IMR-90 (cell line): ENCODE results near the gene RRP8. TPM values are rescaled to one million over a fixed set of nuclear protein-coding genes. Genes with fewer than 3 reads are reported as not detected.

ENCODE experiments used
- ATAC-seq: fragments of 200-7000 bp; cut with Tn5 transposase; 2 replicates; pipeline ENCODE4 v1.9.1; 2020; ENCODE audit warnings: low read depth, mild to moderate bottlenecking, moderate library complexity
- BruUV-seq: library from RNA; stranded (reverse); fragments of 400-500 nt; replicated peaks from 2 replicates; lab custom pipeline; 2021; lab: Mats Ljungman, UMichigan
- CTCF ChIA-PET: fragments of 300-600 bp; formaldehyde crosslinking; extraction: SDS; loops from one replicate; lab custom pipeline; 2021; ENCODE audit warnings: antibody characterized with exemption; lab: Yijun Ruan, JAX
- POLR2A ChIA-PET: fragments of 300-600 bp; sonication (Branson Sonifier 250); formaldehyde crosslinking; loops from one replicate; lab custom pipeline; 2022; ENCODE audit warnings: antibody characterized with exemption; ENCODE audit not compliant: unreplicated experiment; lab: Charles Lee
- DNase-seq: peaks from one replicate; pipeline ENCODE4 v3.0.0; 2013
- H2AFZ ChIP-seq: replicated peaks from 2 replicates; pipeline ENCODE3; 2013; ENCODE audit warnings: low read length, mild to moderate bottlenecking; ENCODE audit not compliant: poor library complexity
- H2AK5ac ChIP-seq: 2 replicates; pipeline ENCODE4 v1.6.1; 2013; ENCODE audit warnings: low read depth, low read length, inconsistent platforms
- H2AK9ac ChIP-seq: replicated peaks from 2 replicates; pipeline ENCODE3; 2013; ENCODE audit warnings: mild to moderate bottlenecking, low read depth, low read length, moderate library complexity; ENCODE audit not compliant: poor library complexity
- H2BK120ac ChIP-seq: 2 replicates; pipeline ENCODE4 v1.6.1; 2013; ENCODE audit warnings: low read depth, low read length, inconsistent platforms
- H2BK15ac ChIP-seq: 3 replicates; pipeline ENCODE4 v1.6.1; 2013; ENCODE audit warnings: low read depth, low read length, inconsistent platforms
- H2BK20ac ChIP-seq: 2 replicates; pipeline ENCODE4 v1.6.1; 2013; ENCODE audit warnings: low read depth, mild to moderate bottlenecking, inconsistent platforms, low read length, moderate library complexity
- H2BK5ac ChIP-seq: 2 replicates; pipeline ENCODE4 v1.6.1; 2013; ENCODE audit warnings: mild to moderate bottlenecking, low read depth, low read length, inconsistent platforms; ENCODE audit not compliant: poor library complexity, severe bottlenecking
- H3K14ac ChIP-seq: replicated peaks from 2 replicates; pipeline ENCODE4 v1.6.1; 2013; ENCODE audit warnings: low read depth, low read length, inconsistent platforms
- H3K18ac ChIP-seq: 2 replicates; pipeline ENCODE4 v1.6.1; 2013; ENCODE audit warnings: low read depth, low read length, control low read depth
- H3K23ac ChIP-seq: 2 replicates; pipeline ENCODE4 v1.6.1; 2013; ENCODE audit warnings: low read depth, low read length, inconsistent platforms
- H3K27ac ChIP-seq: 2 replicates; pipeline ENCODE4 v1.5.1; 2013; ENCODE audit warnings: mild to moderate bottlenecking, control low read depth, low read length; ENCODE audit not compliant: insufficient read depth
- H3K27me3 ChIP-seq: 2 replicates; pipeline ENCODE4 v1.6.1; 2013; ENCODE audit warnings: low read length; ENCODE audit not compliant: control insufficient read depth, insufficient read depth
- H3K36me3 ChIP-seq: 2 replicates; pipeline ENCODE4 v1.6.1; 2013; ENCODE audit warnings: low read length, mixed read lengths; ENCODE audit not compliant: control insufficient read depth, insufficient read depth
- H3K4ac ChIP-seq: 2 replicates; pipeline ENCODE4 v1.6.1; 2013; ENCODE audit warnings: low read depth, low read length, inconsistent platforms
- H3K4me1 ChIP-seq: 2 replicates; pipeline ENCODE4 v1.6.1; 2013; ENCODE audit warnings: low read length, mixed read lengths; ENCODE audit not compliant: control insufficient read depth, insufficient read depth
- H3K4me2 ChIP-seq: 2 replicates; pipeline ENCODE4 v1.6.1; 2013; ENCODE audit warnings: low read depth, mild to moderate bottlenecking, control low read depth, low read length, moderate library complexity
- H3K4me3 ChIP-seq: 2 replicates; pipeline ENCODE4 v1.5.1; 2013; ENCODE audit warnings: low read depth, mild to moderate bottlenecking, control low read depth, low read length, moderate library complexity; ENCODE audit not compliant: insufficient read depth
- H3K56ac ChIP-seq: 2 replicates; pipeline ENCODE4 v1.6.1; 2013; ENCODE audit warnings: low read length, inconsistent platforms; ENCODE audit not compliant: insufficient read depth; ENCODE audit errors: extremely low read depth
- H3K79me1 ChIP-seq, 2 experiments: 2 replicates each; pipeline ENCODE4 v1.6.1; 2013; ENCODE audit warnings: low read length in 2 of 2, inconsistent platforms in 1 of 2, low read depth in 1 of 2
- H3K9ac ChIP-seq: 2 replicates; pipeline ENCODE4 v1.6.1; 2013; ENCODE audit warnings: low read depth, low read length, control low read depth
- H3K9me1 ChIP-seq: 2 replicates; pipeline ENCODE4 v1.6.1; 2013; ENCODE audit warnings: low read length, inconsistent platforms; ENCODE audit not compliant: insufficient read depth
- H3K9me3 ChIP-seq: 2 replicates; pipeline ENCODE4 v1.6.1; 2013; ENCODE audit warnings: low read length; ENCODE audit not compliant: control insufficient read depth, insufficient read depth
- H4K20me1 ChIP-seq: 2 replicates; pipeline ENCODE4 v1.6.1; 2013; ENCODE audit warnings: low read length, inconsistent platforms; ENCODE audit not compliant: insufficient read depth
- H4K5ac ChIP-seq: 2 replicates; pipeline ENCODE4 v1.6.1; 2013; ENCODE audit warnings: mild to moderate bottlenecking, low read depth, low read length, control low read depth
- H4K8ac ChIP-seq, 2 experiments: 2 replicates each; pipeline ENCODE4 v1.6.1; 2013; ENCODE audit warnings: low read depth in 2 of 2, low read length in 2 of 2, control low read depth in 1 of 2, inconsistent platforms in 1 of 2
- H4K91ac ChIP-seq: 2 replicates; pipeline ENCODE4 v1.6.1; 2013; ENCODE audit warnings: low read depth, low read length, inconsistent platforms; ENCODE audit not compliant: insufficient read depth
- BHLHE40 ChIP-seq: fragments of 150-350 bp; IDR thresholded peaks from 2 replicates; pipeline ENCODE4 v1.6.1; 2016; ENCODE audit warnings: mild to moderate bottlenecking, low read depth, low read length
- CEBPB ChIP-seq: IDR thresholded peaks from 2 replicates; pipeline ENCODE4 v1.6.1; 2012; ENCODE audit warnings: low read depth, low read length, improper control_type of control experiment
- CHD1 ChIP-seq: IDR thresholded peaks from 2 replicates; pipeline ENCODE4 v1.6.1; 2012; ENCODE audit warnings: low read depth, low read length, improper control_type of control experiment
- CTCF ChIP-seq: conservative IDR thresholded peaks from 2 replicates; pipeline ENCODE4 v1.5.1; 2012; ENCODE audit warnings: mild to moderate bottlenecking, low read depth, low read length, improper control_type of control experiment
- ELK1 ChIP-seq: fragments of 150-350 bp; IDR thresholded peaks from 2 replicates; pipeline ENCODE4 v1.6.1; 2016; ENCODE audit warnings: low read depth, mild to moderate bottlenecking, low read length, moderate library complexity, borderline replicate concordance
- FOS ChIP-seq: fragments of 150-350 bp; IDR thresholded peaks from 2 replicates; pipeline ENCODE4 v1.6.1; 2016; ENCODE audit warnings: low read depth, low read length
- MXI1 ChIP-seq: IDR thresholded peaks from 2 replicates; pipeline ENCODE4 v1.6.1; 2012; ENCODE audit warnings: low read depth, mild to moderate bottlenecking, low read length, moderate library complexity, borderline replicate concordance
- NFE2L2 ChIP-seq: fragments of 150-350 bp; IDR thresholded peaks from 2 replicates; pipeline ENCODE4 v1.6.1; 2016; ENCODE audit warnings: low read depth, mild to moderate bottlenecking, low read length
- POLR2A ChIP-seq: IDR thresholded peaks from 2 replicates; pipeline ENCODE4 v1.6.1; 2012; ENCODE audit warnings: mild to moderate bottlenecking, low read depth, low read length
- RAD21 ChIP-seq: IDR thresholded peaks from 2 replicates; pipeline ENCODE4 v1.6.1; 2012; ENCODE audit warnings: low read length, improper control_type of control experiment
- RCOR1 ChIP-seq: IDR thresholded peaks from 2 replicates; pipeline ENCODE4 v1.6.1; 2012; ENCODE audit warnings: mild to moderate bottlenecking, low read length, improper control_type of control experiment; ENCODE audit not compliant: insufficient replicate concordance
- RFX5 ChIP-seq: IDR thresholded peaks from 2 replicates; pipeline ENCODE4 v1.8.0; 2012; ENCODE audit warnings: low read depth, mild to moderate bottlenecking, low read length, moderate library complexity
- SMC3 ChIP-seq: fragments of 150-350 bp; IDR thresholded peaks from 2 replicates; pipeline ENCODE4 v1.6.1; 2016; ENCODE audit warnings: low read depth, mild to moderate bottlenecking, antibody characterized with exemption, low read length, moderate library complexity
- WGBS, 2 experiments: methylation state at CpG; one replicate each; pipeline versions ENCODE4 v1.1.5 to v1.1.7; 2013; ENCODE audit warnings: missing lambda C conversion rate in 2 of 2; ENCODE audit not compliant: insufficient read length in 1 of 2; ENCODE audit errors: extremely low coverage in 2 of 2; 5-methylcytosine and 5-hydroxymethylcytosine counted together
- dilution Hi-C: fragments of 300-500 bp; cut with HindIII; formaldehyde crosslinking; loops from one replicate; pipeline ENCODE4 v1.14.3; 2018; ENCODE audit warnings: low sequenced_read_pairs; ENCODE audit not compliant: unreplicated experiment
- in situ Hi-C: fragments of 300-500 bp; cut with MboI; formaldehyde crosslinking; loops from 3 replicates; pipeline ENCODE4 v1.14.3; 2019; ENCODE audit warnings: low sequenced_read_pairs, inconsistent platforms, mixed read lengths
- intact Hi-C: fragments of 100-400 bp; cut with micrococcal nuclease; formaldehyde crosslinking; loops from 2 replicates; pipeline ENCODE4 v1.10.0; 2022
- polyA plus RNA-seq, 3 experiments: library from polyadenylated mRNA; depleted of rRNA; stranded (reverse); fragments of >200 nt; gene quantifications; 2 replicates each; pipeline ENCODE4 v1.2.3, GENCODE V29; 2012; ENCODE audit warnings: low replicate concordance in 1 of 3
- total RNA-seq: library from RNA; depleted of rRNA; stranded (reverse); fragments of >200 nt; gene quantifications from 2 replicates; pipeline ENCODE4 v1.2.3, GENCODE V29; 2012

Gene RRP8
- total and polyA plus RNA-seq, 2 of the 4 experiments (the other 2 are of a cell fraction), result 10.8 to 11.5 TPM

- no peak for TF ChIP-seq MXI1
Measured at GRCh38 chr11:6635082-6635932, 31.9 kb upstream of the RRP8 start (continued).

- Histone ChIP-seq H4K5ac (no peak overlapping the region), H3K4me2 (no peak overlapping the region), H3K56ac (no peak overlapping the region), H3K9me1 (no peaks in the 10 kb centered on the region; the same call in 1 of the 2 replicates), H4K8ac (no peak overlapping the region), H3K9me3 (no peaks in the 10 kb centered on the region), H2BK5ac (no peak overlapping the region), H2BK120ac (no peak overlapping the region), H2AK5ac (no peak overlapping the region), H2BK20ac (no peak overlapping the region), H2AK9ac (no peak overlapping the region), H3K4me1 (peaks cover 10% of the 10 kb centered on the region), H3K27ac (no peak overlapping the region), H2AFZ (no peak overlapping the region), H3K9ac (no peak overlapping the region), H3K36me3 (peaks cover 41% of the 10 kb centered on the region), H3K27me3 (no peaks in the 10 kb centered on the region), H2BK15ac (no peak overlapping the region), H3K4ac (no peak overlapping the region), H3K79me1 (no peaks in the 10 kb centered on the region), H3K18ac (no peak overlapping the region), H4K91ac (no peak overlapping the region), H3K4me3 (no peak overlapping the region), H3K23ac (no peak overlapping the region), H3K14ac (no peak overlapping the region), H4K20me1 (peaks cover 4% of the 10 kb centered on the region; the same call in 1 of the 2 replicates)
- POLR2A ChIA-PET, result interaction anchor here (1.0 kb wide), 1 partner anchor 27 kb away, joined by 4 read pairs; no protein-coding TSS in a partner anchor
- CTCF ChIA-PET, result interaction anchor here (1.5 kb wide), 1 partner anchor 48 kb away, joined by 3 read pairs; the partner anchor contains the start of gene MRPL17
- intact Hi-C loops, result no loop called here
- dilution Hi-C loops, result no loop called here
- BruUV-seq, result no TSS peak
- no CpG with 5 or more reads among the region's 1 CpG for WGBS, 2 experiments
- ATAC-seq, result no peak
- in situ Hi-C loops, result no loop called here
- no peak for DNase-seq
- TF ChIP-seq SMC3, result no peak
- TF ChIP-seq POLR2A, result no peak
- TF ChIP-seq RCOR1, result no peak
- TF ChIP-seq CTCF, result no peak
- no peak for TF ChIP-seq NFE2L2
- no peak for TF ChIP-seq FOS
- TF ChIP-seq RFX5, result no peak
- no peak for TF ChIP-seq MXI1
- TF ChIP-seq CEBPB, result no peak
- TF ChIP-seq RAD21, result no peak
- no peak for TF ChIP-seq BHLHE40
- TF ChIP-seq CHD1, result no peak
- no peak for TF ChIP-seq ELK1
Measured at GRCh38 chr11:6634534-6634933, 31.1 kb upstream of the RRP8 start.
